ACC112 (cell line): Measurements from ENCODE around the gene TIAM1.
A peak's percentile ranks its signal among the peaks of the same experiment; 100 is the strongest.

Experiments
- H2AFZ ChIP-seq: fragments of 200-600 bp; sonication (generic); one replicate; pipeline ENCODE4 v1.6.0; 2017; ENCODE audit warnings: antibody characterized with exemption, low read length; ENCODE audit not compliant: unreplicated experiment
- H3K27ac ChIP-seq: fragments of 200-600 bp; sonication (generic); 2 replicates; pipeline ENCODE4 v1.5.1; 2014; ENCODE audit warnings: low read depth, mild to moderate bottlenecking, antibody characterized with exemption, low read length, moderate library complexity
- H3K27me3 ChIP-seq: fragments of 200-600 bp; sonication (generic); 2 replicates; pipeline ENCODE4 v1.6.1; 2014; ENCODE audit warnings: mild to moderate bottlenecking, antibody characterized with exemption, low read length, moderate library complexity, mixed read lengths; ENCODE audit not compliant: insufficient read depth
- H3K36me3 ChIP-seq: fragments of 200-600 bp; sonication (generic); 2 replicates; pipeline ENCODE4 v1.6.1; 2016; ENCODE audit warnings: mild to moderate bottlenecking, antibody characterized with exemption, low read length, moderate library complexity, mixed read lengths; ENCODE audit not compliant: insufficient read depth
- H3K4me1 ChIP-seq: fragments of 200-600 bp; sonication (generic); one replicate; pipeline ENCODE4 v1.6.1; 2016; ENCODE audit warnings: low read length, mixed read lengths; ENCODE audit not compliant: insufficient read depth, unreplicated experiment, control insufficient read depth
- H3K4me3 ChIP-seq: fragments of 200-600 bp; sonication (generic); 2 replicates; pipeline ENCODE4 v1.5.1; 2014; ENCODE audit warnings: mild to moderate bottlenecking, low read depth, low read length
- H3K79me2 ChIP-seq: fragments of 200-600 bp; sonication (generic); one replicate; pipeline ENCODE4 v1.6.0; 2016; ENCODE audit warnings: low read length; ENCODE audit not compliant: control insufficient read depth, unreplicated experiment, insufficient read depth

The TIAM1 gene

GRCh38 chr21:31124010-31124409 lies 220.1 kb downstream of the TIAM1 start:
- H3K27ac ChIP-seq = no peak overlapping the region
- no peaks in the 10 kb centered on the region for H3K36me3 ChIP-seq
- no peaks in the 10 kb centered on the region for H3K27me3 ChIP-seq
- H2AFZ ChIP-seq = no peak overlapping the region
- no peak overlapping the region for H3K4me3 ChIP-seq
- no peaks in the 10 kb centered on the region for H3K4me1 ChIP-seq
- H3K79me2 ChIP-seq = no peaks in the 10 kb centered on the region

- no peak overlapping the region for H3K4me3 ChIP-seq
- H3K27me3 ChIP-seq = no peaks in the 10 kb centered on the region
- no peak overlapping the region for H2AFZ ChIP-seq
- no peak overlapping the region for H3K27ac ChIP-seq
- H3K79me2 ChIP-seq = no peaks in the 10 kb centered on the region
- no peaks in the 10 kb centered on the region for H3K36me3 ChIP-seq
- H3K4me1 ChIP-seq = peaks cover 10% of the 10 kb centered on the region
These were observed 224.9 kb downstream of the TIAM1 start for GRCh38 chr21:31119199-31119598.

- H2AFZ ChIP-seq = peak overlapping the region; percentile 55
- H3K79me2 ChIP-seq = no peaks in the 10 kb centered on the region
- no peaks in the 10 kb centered on the region for H3K27me3 ChIP-seq
- peaks cover 10% of the 10 kb centered on the region for H3K4me1 ChIP-seq
- H3K36me3 ChIP-seq = no peaks in the 10 kb centered on the region
- H3K4me3 ChIP-seq = no peak overlapping the region
- H3K27ac ChIP-seq = peak overlapping the region; percentile 33
These were observed 226.7 kb downstream of the TIAM1 start for GRCh38 chr21:31117128-31117916.

DNA sequence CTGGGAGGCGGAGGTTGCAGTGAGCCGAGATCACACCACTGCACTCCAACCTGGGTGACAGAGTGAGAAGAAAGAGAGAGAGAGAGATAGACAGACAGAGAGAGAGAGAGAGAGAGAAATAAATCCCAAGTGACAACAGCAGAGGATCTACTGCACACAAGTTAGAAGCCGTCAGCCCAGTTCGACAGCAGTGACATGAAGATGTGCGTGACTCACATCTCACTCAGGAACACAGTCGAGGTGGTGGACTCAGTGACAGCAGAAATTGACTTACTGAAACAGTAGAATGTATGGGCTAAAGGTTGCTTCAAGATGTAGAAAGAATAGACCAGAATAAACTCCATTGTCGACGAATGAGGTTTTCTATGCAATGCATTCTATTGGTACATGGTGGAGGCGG lies 228.8 kb downstream of the TIAM1 start:
- H3K27ac ChIP-seq = no peak overlapping the region
- H3K79me2 ChIP-seq = no peaks in the 10 kb centered on the region
- H3K27me3 ChIP-seq = no peaks in the 10 kb centered on the region
- no peak overlapping the region for H3K4me3 ChIP-seq
- peaks cover 10% of the 10 kb centered on the region for H3K4me1 ChIP-seq
- H3K36me3 ChIP-seq = no peaks in the 10 kb centered on the region
- no peak overlapping the region for H2AFZ ChIP-seq

DNA sequence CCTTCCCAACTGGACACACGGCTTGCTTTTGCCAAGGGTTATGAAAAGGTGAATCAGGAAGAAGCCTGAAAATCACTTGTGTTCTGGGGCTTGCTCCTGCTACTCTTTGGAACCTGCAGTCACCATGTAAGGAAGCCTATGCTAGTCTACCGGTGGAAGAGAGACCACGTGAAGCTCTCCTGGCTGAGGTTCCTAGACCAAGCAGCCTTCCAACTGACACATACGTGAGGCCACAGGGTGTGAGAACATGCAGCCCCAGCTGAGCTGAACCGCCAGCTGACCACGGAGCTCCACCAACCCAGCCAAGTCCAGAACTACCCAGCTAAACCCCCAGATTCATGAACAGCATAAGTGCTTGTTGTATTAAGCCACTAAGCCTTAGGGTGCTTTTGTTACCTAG lies 233.0 kb downstream of the TIAM1 start:
- H3K79me2 ChIP-seq = no peaks in the 10 kb centered on the region
- no peaks in the 10 kb centered on the region for H3K27me3 ChIP-seq
- no peaks in the 10 kb centered on the region for H3K36me3 ChIP-seq
- H2AFZ ChIP-seq = no peak overlapping the region
- H3K4me1 ChIP-seq = no peaks in the 10 kb centered on the region
- H3K27ac ChIP-seq = no peak overlapping the region
- no peak overlapping the region for H3K4me3 ChIP-seq

DNA sequence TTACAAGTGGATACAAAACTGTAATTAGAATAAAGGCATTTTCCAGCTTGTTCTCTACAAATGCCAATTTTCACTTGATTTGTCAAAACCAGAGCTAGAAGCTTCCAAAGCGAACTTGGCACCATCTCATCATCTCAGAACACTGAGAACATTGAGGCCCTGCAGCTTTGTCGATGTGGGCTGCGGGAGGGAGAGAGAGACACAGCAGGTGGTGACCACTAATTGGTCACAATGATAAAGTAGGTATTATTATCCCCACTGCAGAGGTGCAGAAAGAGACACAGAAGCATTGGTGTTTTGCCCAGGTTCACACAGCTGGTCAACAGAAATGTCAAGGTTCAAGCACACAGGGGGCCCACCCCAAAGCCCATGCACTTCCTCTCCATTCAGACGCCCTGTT lies 233.6 kb downstream of the TIAM1 start:
- no peaks in the 10 kb centered on the region for H3K79me2 ChIP-seq
- no peak overlapping the region for H3K27ac ChIP-seq
- H3K4me3 ChIP-seq = no peak overlapping the region
- no peaks in the 10 kb centered on the region for H3K36me3 ChIP-seq
- H3K27me3 ChIP-seq = no peaks in the 10 kb centered on the region
- no peak overlapping the region for H2AFZ ChIP-seq
- no peaks in the 10 kb centered on the region for H3K4me1 ChIP-seq

DNA sequence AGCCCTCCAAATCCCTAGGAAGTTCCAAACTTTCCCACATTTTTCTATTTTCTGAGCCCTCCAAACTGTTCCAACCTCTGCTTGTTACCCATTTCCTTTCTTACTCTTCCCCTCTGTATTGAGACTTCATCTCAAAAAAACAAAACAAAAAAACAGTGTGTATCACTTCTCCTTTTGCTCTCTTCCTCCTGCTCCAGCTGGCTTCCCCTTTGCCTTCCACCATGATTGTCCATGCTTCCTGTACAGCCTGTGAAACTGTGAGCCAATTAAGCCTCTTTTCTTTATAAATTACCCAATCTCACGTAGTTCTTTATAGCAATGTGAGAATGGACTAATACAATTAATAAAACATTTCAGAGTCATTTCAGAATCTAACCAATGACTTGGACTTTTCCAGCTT lies 236.2 kb downstream of the TIAM1 start:
- 0 out of 2 replicates have a peak, but pooled peaks cover 4% of the 10 kb centered on the region for H3K27me3 ChIP-seq
- H3K36me3 ChIP-seq = no peaks in the 10 kb centered on the region
- H3K4me1 ChIP-seq = no peaks in the 10 kb centered on the region
- no peaks in the 10 kb centered on the region for H3K79me2 ChIP-seq
- no peak overlapping the region for H3K27ac ChIP-seq
- no peak overlapping the region for H3K4me3 ChIP-seq
- H2AFZ ChIP-seq = no peak overlapping the region

DNA sequence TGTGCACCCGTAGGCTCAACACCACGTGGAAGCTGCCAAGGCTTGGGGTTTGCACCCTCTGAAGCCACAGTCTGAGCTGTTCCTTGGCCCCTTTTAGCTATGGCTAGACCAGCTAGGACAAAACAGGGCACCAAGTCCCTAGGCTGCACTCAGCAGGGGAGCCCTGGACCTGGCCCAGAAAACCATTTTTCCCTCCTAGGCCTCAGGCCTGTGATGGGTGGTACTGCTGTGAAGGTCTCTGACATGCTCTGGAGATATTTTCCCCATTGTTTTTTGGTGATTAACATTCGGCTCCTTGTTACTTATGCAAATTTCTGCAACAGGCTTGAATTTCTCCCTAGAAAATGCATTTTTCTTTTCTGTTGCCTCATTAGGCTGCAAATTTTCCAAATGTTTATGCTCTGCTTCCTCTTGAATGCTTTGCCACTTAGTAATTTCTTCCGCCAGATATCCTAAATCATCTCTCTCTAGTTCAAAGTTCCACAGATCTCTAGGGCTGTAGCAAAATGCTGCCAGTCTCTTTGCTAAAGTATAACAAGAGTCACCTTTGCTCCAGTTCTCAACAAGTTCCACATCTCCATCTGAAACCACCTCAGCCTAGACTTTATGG lies 236.8 kb downstream of the TIAM1 start:
- Histone ChIP-seq H3K4me1 (no peaks in the 10 kb centered on the region), H3K79me2 (no peaks in the 10 kb centered on the region), H3K4me3 (no peak overlapping the region), H2AFZ (no peak overlapping the region), H3K27me3 (0 out of 2 replicates have a peak, but pooled peaks cover 4% of the 10 kb centered on the region), H3K27ac (no peak overlapping the region), H3K36me3 (no peaks in the 10 kb centered on the region)

DNA sequence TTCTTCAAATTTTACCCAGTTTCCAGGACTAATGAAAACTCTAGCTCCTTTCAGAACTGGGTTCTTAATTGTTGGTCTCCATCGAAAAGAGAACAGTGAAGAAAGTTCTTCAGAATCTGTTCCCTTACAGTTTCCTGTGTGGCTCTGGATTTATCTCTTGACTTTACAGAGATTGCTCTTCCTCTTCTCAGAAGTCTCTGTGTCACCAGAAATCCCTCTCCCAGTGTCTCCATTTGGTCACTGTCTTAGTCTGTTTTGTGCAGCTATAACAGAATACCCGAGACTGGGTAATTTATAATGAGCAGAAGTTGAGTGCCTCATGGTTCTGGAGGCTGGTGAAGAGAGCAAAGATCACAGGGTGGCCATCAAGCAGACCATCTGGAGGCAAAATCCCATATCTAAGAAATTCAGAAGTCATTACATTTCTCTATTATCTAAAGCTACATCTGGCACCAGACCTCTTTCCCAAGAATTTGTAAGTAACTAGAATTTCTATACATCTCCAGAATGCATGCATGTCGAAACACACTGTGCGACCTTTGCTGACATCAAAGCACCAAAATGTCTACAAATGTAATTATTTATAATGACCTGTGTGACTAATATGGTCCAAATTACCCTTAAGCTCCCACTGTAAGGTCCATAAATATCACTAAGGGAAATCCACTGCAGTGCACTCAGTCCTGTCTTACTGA lies 240.3 kb downstream of the TIAM1 start:
- Histone ChIP-seq H3K27ac (no peak overlapping the region), H3K27me3 (0 out of 2 replicates have a peak, but pooled peaks cover 7% of the 10 kb centered on the region), H3K4me3 (no peak overlapping the region), H3K36me3 (no peaks in the 10 kb centered on the region), H3K79me2 (no peaks in the 10 kb centered on the region), H3K4me1 (no peaks in the 10 kb centered on the region), H2AFZ (no peak overlapping the region)

DNA sequence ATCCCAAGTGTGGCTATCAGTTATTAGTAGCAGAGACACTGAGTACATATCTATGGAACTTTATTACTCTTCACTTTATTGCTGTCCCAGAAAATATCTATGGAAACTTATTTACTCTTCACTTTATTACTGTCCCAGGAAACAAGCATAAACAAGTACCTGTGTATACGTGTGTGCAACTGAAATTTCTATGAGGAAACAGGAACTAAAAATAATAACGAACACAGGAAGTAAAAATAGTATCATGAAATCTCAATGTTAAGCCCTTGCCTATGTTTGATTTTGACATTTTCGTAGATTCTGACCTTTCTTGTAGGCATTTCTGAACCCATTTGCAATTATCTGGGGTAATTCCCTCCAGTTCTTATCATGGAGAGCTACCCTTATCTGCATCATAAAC lies 240.9 kb downstream of the TIAM1 start:
- Histone ChIP-seq H3K4me3 (no peak overlapping the region), H3K79me2 (no peaks in the 10 kb centered on the region), H3K27ac (no peak overlapping the region), H3K36me3 (no peaks in the 10 kb centered on the region), H3K4me1 (no peaks in the 10 kb centered on the region), H2AFZ (no peak overlapping the region), H3K27me3 (0 out of 2 replicates have a peak, but pooled peaks cover 7% of the 10 kb centered on the region)
